Measurements from ENCODE around the gene CDC73.

- TF ChIP-seq SFPQ (IDR thresholded peaks at IDR 0.05; ENCODE audit: low read depth, low read length) (no peak), TCF3 (CRISPR knock-in tag; IDR thresholded peaks at IDR 0.05) (no peak)
Observed at GRCh38 chr1:193104907-193105820, 16.7 kb upstream of the CDC73 start, which contains the start of gene GLRX2.
